OCI-LY7 (cell line): ENCODE data around the gene DICER1. TPM values are rescaled to one million over a fixed set of nuclear protein-coding genes. Genes with fewer than 3 reads are reported as not detected.
"Not testable (repeated sequence)": the region's sequence is repeated elsewhere in the genome, so short reads cannot be mapped to it uniquely, and the experiment has no call there.

Source experiments
- BruUV-seq: library from RNA; stranded (reverse); fragments of 400-500 nt; replicated peaks from 2 replicates; lab custom pipeline; 2021; lab: Mats Ljungman, UMichigan
- CTCF ChIA-PET: fragments of 300-600 bp; sonication (Branson Sonifier 250); formaldehyde crosslinking; loops from one replicate; lab custom pipeline; 2022; ENCODE audit warnings: antibody characterized with exemption; ENCODE audit not compliant: unreplicated experiment; lab: Charles Lee
- POLR2A ChIA-PET: fragments of 300-600 bp; sonication (Branson Sonifier 250); formaldehyde crosslinking; loops from one replicate; lab custom pipeline; 2022; ENCODE audit warnings: antibody characterized with exemption; lab: Charles Lee
- DNase-seq: peaks from one replicate; pipeline ENCODE4 v3.0.0-alpha.2; 2015; ENCODE audit warnings: low spot score
- H2AFZ ChIP-seq: fragments of 200-600 bp; sonication (generic), shearing (Covaris generic); 2 replicates; pipeline ENCODE4 v1.6.1; 2014; ENCODE audit warnings: mild to moderate bottlenecking, antibody characterized with exemption, low read length, moderate library complexity
- H3K27ac ChIP-seq: fragments of 200-600 bp; sonication (generic); 2 replicates; pipeline ENCODE4 v1.5.1; 2014; ENCODE audit warnings: mixed run types, low read depth, mild to moderate bottlenecking, moderate library complexity, low read length, inconsistent platforms; ENCODE audit not compliant: poor library complexity, severe bottlenecking
- H3K36me3 ChIP-seq: fragments of 200-600 bp; sonication (generic); 2 replicates; pipeline ENCODE4 v1.6.1; 2014; ENCODE audit warnings: mild to moderate bottlenecking, antibody characterized with exemption, low read length, moderate library complexity, mixed read lengths; ENCODE audit not compliant: insufficient read depth
- H3K4me1 ChIP-seq: fragments of 200-600 bp; sonication (generic); 2 replicates; pipeline ENCODE4 v1.5.1; 2014; ENCODE audit warnings: mild to moderate bottlenecking, low read length; ENCODE audit not compliant: insufficient read depth, poor library complexity, severe bottlenecking
- H3K4me2 ChIP-seq: fragments of 200-600 bp; sonication (generic); 2 replicates; pipeline ENCODE4 v1.6.1; 2014; ENCODE audit warnings: mild to moderate bottlenecking, low read length
- H3K4me3 ChIP-seq: fragments of 200-600 bp; sonication (generic); 2 replicates; pipeline ENCODE4 v1.5.1; 2014; ENCODE audit warnings: mild to moderate bottlenecking, low read depth, low read length; ENCODE audit not compliant: poor library complexity, severe bottlenecking
- H3K79me2 ChIP-seq: fragments of 200-600 bp; sonication (generic); 2 replicates; pipeline ENCODE4 v1.6.1; 2016; ENCODE audit warnings: low read depth, mild to moderate bottlenecking, low read length, moderate library complexity, mixed read lengths; ENCODE audit not compliant: insufficient read depth
- H3K9me2 ChIP-seq: fragments of 200-600 bp; sonication (generic); 2 replicates; pipeline ENCODE4 v1.6.1; 2016; ENCODE audit warnings: mild to moderate bottlenecking, low read length, mixed read lengths; ENCODE audit not compliant: insufficient read depth
- H3K9me3 ChIP-seq: fragments of 200-600 bp; sonication (generic); 2 replicates; pipeline ENCODE4 v1.6.1; 2014; ENCODE audit warnings: mild to moderate bottlenecking, mixed run types, low read length, mixed read lengths
- H4K20me1 ChIP-seq: fragments of 200-600 bp; sonication (generic); 2 replicates; pipeline ENCODE4 v1.6.1; 2014; ENCODE audit warnings: mild to moderate bottlenecking, antibody characterized with exemption, low read length, moderate library complexity, mixed read lengths; ENCODE audit not compliant: insufficient read depth
- CTCF ChIP-seq: fragments of 200-600 bp; sonication (generic); conservative IDR thresholded peaks from 2 replicates; pipeline ENCODE4 v1.5.1; 2014; ENCODE audit warnings: mild to moderate bottlenecking, antibody characterized with exemption, low read length, moderate library complexity, mixed read lengths
- EZH2phosphoT487 ChIP-seq: fragments of 200-600 bp; sonication (generic); IDR thresholded peaks from 2 replicates; pipeline ENCODE4 v1.6.1; 2018; ENCODE audit warnings: low read depth, borderline replicate concordance, mild to moderate bottlenecking, mixed run types, antibody characterized with exemption, low read length, moderate library complexity, mixed read lengths
- intact Hi-C: fragments of 100-400 bp; cut with micrococcal nuclease; formaldehyde crosslinking; loops from one replicate; pipeline ENCODE4 v1.10.0; 2022; ENCODE audit not compliant: unreplicated experiment
- total RNA-seq, 2 experiments: library from RNA; depleted of rRNA in 1 of 2; stranded (reverse); fragments of >200 nt in 1 of 2; shearing (Covaris generic) in 1 of 2; gene quantifications; 2 replicates each; pipeline ENCODE4 v1.2.3, GENCODE V29; 2014 to 2022

The DICER1 gene
- total RNA-seq, 2 experiments from 2014 or later: 60.3 to 62.2 TPM

- DNase-seq: no peak
- no peak overlapping the region for H2AFZ ChIP-seq
- H3K36me3 ChIP-seq: no peaks in the 10 kb centered on the region
- BruUV-seq: no TSS peak
- H3K4me1 ChIP-seq: no peaks in the 10 kb centered on the region
- H3K4me2 ChIP-seq: no peak overlapping the region
- no peaks in the 10 kb centered on the region for H3K9me2 ChIP-seq
- H3K27ac ChIP-seq: no peak overlapping the region
- H3K79me2 ChIP-seq: no peaks in the 10 kb centered on the region
- CTCF ChIA-PET: interaction anchor here (0.6 kb wide), 1 partner anchor 157 kb away, joined by 4 read pairs; no protein-coding TSS in a partner anchor
- H4K20me1 ChIP-seq: no peaks in the 10 kb centered on the region
- H3K4me3 ChIP-seq: no peak overlapping the region
- POLR2A ChIA-PET: interaction anchor here (0.7 kb wide), 1 partner anchor 16 kb away, joined by 3 read pairs; no protein-coding TSS in a partner anchor
- no peaks in the 10 kb centered on the region for H3K9me3 ChIP-seq
- intact Hi-C loops: no loop called here
- TF ChIP-seq CTCF (no peak), EZH2phosphoT487 (no peak)
Measured at GRCh38 chr14:95204705-95205104, 47.4 kb upstream of the DICER1 start.

- H3K79me2 ChIP-seq, H3K9me3 ChIP-seq, CTCF ChIA-PET, DNase-seq, H4K20me1 ChIP-seq, H3K27ac ChIP-seq, H3K9me2 ChIP-seq, H3K4me1 ChIP-seq, intact Hi-C loops, BruUV-seq, H3K36me3 ChIP-seq, H2AFZ ChIP-seq, H3K4me2 ChIP-seq, POLR2A ChIA-PET, H3K4me3 ChIP-seq: not testable (repeated sequence)
Measured at GRCh38 chr14:95201745-95202144, 44.4 kb upstream of the DICER1 start.

- no TSS peak for BruUV-seq
- H3K79me2 ChIP-seq: no peaks in the 10 kb centered on the region
- no peak for DNase-seq
- H3K4me3 ChIP-seq: no peak overlapping the region
- no peaks in the 10 kb centered on the region for H4K20me1 ChIP-seq
- H3K27ac ChIP-seq: no peak overlapping the region
- H3K4me2 ChIP-seq: no peak overlapping the region
- ChIA-PET POLR2A (interaction anchor here (1.6 kb wide), 1 partner anchor 10 kb away, joined by 5 read pairs; no protein-coding TSS in a partner anchor), CTCF (no interaction called here)
- no peaks in the 10 kb centered on the region for H3K9me3 ChIP-seq
- H3K4me1 ChIP-seq: no peaks in the 10 kb centered on the region
- no peaks in the 10 kb centered on the region for H3K9me2 ChIP-seq
- intact Hi-C loops: no loop called here
- H3K36me3 ChIP-seq: no peaks in the 10 kb centered on the region
- no peak overlapping the region for H2AFZ ChIP-seq
- no peak for TF ChIP-seq CTCF
- TF ChIP-seq EZH2phosphoT487: no peak
Measured at GRCh38 chr14:95200404-95200803, 43.1 kb upstream of the DICER1 start.
